Midbrain (tissue), 1 donor: Measurements from ENCODE around the gene SH2D3C.

Experiments used
- DNase-seq: peaks from one replicate; lab custom pipeline; 2025; lab: John Stamatoyannopoulos, UW

Gene SH2D3C

DNA sequence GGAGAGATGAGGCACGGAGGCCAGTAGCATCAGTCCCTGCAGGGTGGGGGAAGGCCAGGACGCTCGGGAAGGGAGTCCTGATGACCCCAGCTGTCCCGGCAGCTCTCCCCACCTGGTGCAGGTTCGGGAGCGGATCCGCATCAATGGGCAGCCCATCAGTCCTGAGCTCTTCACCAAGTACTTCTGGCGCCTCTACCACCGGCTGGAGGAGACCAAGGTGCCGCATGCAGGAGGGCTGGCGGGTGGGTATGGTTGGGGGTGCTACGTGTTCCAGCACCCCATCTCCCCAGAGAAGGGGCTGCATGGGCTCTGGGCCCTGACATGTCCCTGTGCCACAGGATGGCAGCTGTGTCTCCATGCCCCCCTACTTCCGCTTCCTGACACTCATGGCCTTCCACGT, 28.4 kb upstream of the SH2D3C start:
- no peak for DNase-seq

DNA sequence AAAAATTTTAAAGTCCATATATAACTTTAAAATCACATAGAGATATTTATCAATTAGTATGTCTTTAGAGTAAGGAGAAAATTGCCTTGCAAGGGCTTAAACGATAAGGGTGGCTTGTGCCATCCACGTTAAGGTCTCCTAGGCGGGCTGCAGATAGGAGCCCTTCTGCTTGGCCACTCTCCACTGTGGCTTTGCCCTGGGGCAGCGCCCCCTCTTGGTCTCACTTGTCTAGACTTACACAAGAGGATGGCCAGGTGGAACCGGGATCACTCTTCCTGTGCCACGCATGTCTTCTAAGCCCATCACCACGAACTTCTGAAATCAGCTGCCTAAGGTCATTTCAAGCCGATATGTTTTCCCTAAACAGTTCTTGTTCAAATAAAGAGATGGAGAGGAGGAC, 27.2 kb upstream of the SH2D3C start:
- no peak for DNase-seq

DNA sequence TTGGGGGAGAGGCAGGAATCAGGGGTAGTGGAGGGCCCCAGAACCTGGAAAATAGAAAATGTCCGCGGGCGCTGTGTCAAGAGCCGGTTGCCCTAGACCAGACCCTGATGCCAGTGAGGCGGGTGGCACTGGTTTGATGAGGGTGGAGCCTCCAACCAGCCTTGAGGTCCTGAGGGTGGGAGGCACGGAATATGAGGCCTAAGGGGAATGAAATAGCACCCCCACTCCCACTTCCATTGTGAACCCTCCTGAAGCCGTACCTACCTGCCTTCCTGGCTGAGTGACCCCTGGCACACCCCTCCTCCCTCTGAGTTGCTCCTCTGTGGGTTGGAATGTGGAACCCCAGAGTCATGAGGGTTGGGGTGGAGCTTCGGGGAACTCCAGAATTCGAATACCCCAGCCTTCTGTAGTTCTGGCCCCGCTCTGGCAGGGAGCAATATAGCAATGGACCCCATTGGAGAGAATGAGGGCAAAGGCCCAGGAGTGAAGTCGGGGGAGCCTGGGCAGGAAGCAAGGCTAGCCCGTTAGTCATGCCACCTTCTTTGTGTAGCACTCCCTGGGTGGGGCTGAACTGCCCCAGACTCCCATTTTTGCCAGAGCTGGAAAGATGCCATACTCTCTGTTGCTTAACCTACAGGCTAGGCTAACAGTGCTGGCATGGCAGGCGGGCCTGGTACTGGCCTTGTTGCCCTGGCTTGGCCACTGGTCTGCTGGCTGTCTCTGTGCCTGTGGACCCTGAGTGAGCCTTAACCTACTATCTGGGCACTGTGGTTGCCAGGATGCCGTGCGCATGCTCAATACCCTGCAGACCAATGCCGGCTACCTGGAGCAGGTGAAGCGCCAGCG, 25.3 kb upstream of the SH2D3C start:
- DNase-seq: no peak

DNA sequence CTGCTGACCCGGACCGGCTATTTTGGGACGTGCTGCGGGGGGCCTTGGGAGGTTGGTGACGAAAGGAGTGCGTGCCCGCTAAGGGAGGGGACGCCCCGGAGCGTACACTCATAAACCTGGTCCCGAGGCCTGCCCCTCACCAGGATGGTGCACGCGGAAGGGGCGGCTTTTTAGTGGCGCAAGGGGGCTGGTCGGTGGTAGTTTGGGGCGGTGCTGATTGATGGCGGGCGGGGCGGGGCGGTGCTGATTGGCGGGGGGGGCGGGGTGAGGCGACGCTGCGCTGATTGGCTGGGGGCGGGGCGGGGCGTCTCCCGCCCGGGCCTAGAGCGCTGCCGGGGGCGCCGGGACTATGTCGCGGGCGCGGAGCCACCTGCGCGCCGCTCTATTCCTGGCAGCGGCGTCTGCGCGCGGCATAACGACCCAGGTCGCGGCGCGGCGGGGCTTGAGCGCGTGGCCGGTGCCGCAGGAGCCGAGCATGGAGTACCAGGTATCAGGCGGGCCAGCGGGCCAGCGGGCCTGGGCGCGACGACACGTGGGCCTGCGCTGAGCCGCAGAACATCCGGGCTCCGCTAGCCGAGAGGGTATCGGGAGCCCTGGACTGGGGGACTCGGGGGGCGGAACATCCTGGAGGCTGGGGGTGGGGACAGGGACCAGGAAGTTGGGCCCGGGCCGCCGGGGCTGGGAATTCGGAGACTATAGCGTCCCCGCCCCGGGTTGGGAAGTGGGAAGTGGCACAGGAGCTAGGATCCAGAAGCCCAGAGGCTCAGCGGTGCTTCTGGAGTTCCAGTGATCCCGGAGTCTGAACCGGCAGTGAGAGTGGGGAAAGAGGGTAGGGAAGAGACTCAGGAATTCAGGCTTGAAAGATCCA, 24.3 kb upstream of the SH2D3C start, which contains the start of gene FPGS:
FPGS (plus strand) TSS at position 307 of the 868 bp plus-strand sequence; CDS start at position 350, 43 bp downstream.
- peak; percentile 85 for DNase-seq

DNA sequence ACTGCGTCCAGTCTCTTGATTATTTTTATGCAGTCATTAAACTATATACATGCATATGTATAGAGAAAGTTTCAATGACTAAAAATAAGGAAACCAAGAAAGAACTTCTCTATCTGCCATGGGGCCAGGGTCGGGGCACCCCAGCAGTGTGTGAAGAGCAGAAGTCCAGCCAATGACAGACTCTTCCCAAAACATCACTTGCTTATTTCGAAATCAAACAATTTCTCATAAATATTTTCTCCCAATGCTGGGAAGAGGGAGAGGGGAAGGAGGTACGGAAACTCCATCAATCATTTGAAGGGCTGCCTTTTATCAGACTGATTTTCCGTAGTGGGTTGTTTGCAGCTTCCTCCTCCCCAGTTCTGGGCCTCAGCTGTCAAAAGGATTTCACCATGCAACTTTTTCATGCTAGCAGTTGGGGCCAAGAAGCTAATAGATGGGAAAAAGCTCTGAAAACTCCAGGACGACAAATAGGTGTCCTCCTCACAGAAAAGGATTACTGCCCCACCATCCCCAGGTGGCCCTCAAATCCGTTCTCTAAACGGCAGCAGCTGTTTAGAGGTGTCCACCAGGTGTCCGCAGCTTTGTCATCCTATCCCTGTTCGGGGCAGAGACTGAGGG, 23.6 kb upstream of the SH2D3C start:
- DNase-seq: no peak

DNA sequence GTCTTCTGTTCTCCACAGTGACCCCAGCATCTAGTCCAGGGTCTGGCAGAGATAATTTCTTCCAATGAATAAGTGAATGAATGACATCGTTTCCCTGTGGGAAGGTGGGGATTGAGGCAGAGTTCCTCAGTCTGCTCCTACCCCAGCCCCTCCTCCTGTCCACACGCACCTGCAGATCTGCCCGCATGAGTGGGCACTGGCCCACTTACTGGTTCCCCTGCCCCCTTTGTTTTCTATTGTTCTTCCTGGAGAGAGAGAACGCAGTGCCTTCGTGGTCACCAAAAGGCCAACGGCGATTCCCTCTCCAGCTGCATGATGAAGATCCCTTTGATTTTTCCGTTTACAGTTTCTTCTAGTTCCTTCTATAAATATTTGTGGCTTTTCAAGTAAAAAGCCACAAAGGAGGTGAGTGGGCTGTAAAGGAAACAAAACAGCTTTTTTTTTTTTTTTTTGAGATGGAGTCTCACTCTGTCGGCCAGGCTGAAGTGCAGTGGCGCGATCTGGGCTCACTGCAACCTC, 18.4 kb upstream of the SH2D3C start:
- DNase-seq: no peak

DNA sequence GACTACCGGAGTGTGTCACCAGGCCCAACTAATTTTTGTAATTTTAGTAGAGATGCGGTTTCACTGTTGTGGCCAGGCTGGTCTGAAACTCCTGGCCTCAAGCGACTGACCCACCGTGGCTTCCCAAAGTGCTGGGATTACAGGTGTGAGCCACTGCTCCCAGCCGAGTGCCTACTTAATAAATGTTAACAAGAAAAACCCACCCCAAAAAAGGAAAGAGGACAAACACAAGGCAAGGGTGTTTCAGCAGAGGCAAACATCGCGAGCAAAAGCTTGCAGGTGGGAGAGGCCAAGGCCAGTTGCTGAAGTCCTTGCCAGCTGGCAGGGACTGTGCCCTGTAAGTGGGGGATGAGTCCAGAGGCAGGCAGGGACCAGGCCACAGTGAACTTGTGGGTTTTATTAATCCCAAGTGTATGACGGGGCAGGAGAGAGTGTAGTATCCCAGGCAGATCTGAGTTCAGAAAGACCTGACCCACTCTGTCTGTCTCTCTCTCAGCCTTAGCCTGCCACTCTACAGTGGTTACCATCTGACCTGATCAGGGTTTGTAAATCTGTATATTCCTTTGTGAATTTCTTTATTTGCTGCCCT, 17.9 kb upstream of the SH2D3C start:
- no peak for DNase-seq

DNA sequence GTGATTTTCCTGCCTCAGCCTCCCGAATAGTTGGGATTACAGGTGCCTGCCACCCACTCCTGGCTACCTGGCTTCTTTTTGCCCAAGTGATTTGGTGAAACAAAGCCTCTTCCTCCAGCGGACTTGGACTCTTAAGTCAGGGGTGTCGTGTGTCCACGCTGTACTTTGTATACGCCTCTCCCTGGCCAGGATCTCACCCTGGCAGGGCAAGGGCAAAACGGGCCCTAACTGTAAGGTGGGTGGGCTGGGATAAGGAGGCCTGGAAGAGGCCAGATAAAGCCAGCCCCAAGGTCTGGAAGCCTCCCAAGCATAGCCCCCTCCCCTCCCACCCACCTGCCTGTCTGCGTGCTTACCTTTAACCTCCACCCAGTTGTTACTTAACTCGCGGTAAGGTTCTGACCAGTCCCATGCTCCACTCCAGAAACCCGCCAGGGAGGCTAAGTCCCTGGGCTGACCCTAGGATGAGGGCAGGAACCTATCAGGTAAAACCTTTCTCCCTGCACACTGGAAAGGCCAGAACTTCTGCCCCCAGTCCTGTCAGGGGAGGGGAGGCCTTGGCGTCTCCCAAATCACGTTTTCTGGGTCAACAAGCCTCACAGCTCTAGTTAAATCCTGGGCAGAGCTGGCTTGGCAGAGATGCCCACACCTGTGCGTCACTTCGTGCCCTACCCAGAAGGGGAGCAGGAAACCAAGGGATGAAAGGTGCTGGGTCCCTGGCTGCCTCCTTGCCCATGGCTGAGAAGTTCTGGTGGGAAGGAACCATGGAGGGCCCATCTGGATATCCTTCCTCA, 15.7 kb upstream of the SH2D3C start:
- no peak for DNase-seq

DNA sequence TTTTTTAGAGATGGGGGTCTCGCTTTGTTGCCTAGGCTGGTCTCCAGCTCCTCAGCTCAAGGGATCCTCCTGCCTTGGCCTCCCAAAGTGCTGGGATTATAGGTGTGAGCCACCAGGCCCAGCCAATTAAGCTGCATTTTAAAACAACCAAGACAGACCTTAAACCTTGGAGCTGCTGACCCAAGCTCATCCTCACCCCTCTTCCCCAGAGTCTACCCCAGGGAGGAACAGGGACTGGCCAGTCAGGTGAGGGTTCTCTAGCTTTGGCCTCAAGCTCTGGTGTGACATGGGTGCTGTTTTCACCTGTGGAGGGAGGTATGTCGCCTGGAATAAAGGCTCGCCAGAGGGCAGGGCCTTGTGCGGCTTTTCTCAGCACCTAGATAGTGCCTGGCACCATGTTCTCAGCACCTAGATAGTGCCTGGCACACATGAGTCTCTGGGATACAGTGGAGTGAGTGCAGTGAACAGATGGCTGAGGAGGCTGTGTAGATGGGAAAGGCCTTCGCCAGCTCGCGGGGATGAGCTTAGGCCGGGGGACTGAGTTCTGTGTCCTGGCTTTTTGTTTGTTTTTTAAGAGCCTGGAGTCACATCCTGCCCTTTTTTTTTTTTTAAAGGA, 14.7 kb upstream of the SH2D3C start:
- no peak for DNase-seq

DNA sequence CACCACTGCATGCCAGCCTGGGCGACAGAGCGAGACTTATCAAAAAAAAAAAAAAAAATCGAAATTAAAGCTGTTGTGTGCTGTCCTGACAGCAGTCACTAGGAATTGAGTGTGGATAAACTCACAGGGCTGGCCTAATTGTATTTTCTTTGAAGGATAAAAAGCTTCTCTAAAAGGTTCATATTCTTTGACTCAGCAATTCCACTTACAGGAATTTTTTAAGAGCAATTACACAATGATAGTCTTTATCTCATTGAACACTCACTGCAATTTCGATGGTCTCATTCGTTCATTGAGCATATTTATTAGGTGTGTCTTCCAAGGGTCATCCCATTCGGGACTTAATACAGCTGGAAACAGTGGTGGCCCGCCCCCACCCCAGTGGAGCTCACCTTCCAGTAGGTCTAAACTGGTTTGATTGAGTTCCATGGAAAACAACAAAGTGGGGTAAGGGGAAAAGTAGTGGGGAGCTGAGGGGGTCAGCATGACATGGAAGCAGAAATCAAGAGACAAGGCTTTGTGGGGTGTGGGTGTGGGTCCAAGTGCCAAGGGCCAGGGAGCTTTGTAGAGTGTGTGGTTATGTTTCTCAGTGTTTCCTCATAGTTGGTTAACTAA, 14.1 kb upstream of the SH2D3C start:
- DNase-seq: no peak

DNA sequence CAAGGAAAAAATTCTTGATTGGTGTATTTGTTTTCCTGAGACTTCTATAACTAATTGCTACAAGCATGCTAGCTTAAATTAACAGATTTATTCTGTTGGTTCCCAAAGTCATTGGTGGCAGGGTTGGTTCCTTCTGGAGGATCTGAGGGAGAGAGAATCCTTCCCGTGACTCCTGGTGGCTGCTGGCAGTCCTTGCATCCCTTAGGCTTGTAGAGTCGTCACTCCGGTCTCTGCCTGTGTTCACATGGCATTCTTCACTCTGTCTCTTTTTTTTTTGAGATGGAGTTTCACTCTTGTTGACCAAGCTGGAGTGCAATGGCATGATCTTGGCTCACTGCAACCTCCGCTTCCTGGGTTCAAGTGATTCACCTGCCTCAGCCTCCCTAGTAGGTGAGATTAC, 12.6 kb upstream of the SH2D3C start:
- no peak for DNase-seq

DNA sequence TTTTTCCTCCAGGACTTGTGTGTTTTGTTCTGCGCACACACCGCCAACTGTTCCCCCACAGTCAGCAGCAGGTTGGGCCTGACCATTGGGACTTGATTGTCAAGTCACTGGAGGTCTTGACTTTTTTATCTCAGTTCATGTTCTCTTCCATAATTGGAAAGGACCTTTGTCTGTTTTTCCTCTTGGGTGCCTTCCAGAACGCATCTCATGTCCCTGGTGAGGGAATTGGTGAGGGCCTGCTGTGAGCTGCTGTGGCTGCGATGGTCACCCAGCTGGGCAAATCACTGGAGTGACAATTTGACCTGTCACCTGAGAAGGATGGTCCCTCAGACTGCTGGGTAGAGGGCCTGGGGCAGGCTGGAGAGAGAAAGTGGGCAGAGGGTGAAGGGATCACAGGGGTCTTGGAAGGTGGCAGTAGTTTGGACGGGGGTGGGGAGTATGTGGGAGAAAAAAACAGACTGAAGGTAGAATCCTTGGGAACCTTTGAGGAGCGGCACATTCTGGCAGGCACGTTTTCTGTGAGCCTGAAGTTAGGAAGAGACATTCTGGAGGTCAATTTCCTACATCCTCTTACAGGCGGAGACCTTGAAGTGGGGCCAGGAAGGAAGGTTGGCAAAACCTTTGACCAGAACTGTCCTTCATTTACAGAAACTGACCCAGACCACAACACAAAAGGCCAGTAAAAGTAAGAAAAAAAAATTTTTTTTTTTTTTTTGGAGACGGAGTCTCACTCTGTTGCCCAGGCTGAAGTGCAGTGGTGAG, 11.8 kb upstream of the SH2D3C start:
- DNase-seq: no peak

DNA sequence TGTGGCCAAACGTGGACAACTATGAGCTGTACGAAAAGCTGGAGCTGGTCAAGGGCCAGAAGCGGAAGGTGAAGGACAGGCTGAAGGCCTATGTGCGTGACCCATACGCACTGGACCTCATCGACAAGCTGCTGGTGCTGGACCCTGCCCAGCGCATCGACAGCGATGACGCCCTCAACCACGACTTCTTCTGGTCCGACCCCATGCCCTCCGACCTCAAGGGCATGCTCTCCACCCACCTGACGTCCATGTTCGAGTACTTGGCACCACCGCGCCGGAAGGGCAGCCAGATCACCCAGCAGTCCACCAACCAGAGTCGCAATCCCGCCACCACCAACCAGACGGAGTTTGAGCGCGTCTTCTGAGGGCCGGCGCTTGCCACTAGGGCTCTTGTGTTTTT, 10.7 kb upstream of the SH2D3C start:
- no peak for DNase-seq

DNA sequence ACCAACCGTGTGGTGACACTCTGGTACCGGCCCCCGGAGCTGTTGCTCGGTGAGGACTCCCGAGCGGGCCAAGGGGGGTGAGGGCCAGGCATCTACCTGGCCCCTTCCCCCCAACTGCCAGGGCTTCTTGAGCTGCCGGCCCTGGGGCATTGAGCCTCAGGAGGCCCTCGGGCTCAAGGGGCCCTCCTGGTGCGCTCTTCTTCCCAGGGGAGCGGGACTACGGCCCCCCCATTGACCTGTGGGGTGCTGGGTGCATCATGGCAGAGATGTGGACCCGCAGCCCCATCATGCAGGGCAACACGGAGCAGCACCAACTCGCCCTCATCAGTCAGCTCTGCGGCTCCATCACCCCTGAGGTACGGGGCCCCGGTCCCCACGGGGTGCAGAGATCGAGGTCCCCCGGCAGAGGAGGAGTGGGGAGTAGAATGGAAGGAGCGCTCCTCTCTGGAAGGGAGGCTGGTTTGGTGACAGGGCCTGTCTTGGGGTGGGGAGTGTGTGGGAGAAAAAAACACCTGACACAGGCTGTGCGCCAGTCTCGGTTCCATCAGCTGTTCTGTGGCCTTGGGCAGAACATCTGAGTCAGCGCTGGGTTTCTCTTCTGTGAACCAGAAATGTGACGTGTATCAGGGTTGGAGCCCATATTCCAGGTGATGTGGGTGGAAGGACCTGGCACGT, 10.0 kb upstream of the SH2D3C start:
- no peak for DNase-seq

DNA sequence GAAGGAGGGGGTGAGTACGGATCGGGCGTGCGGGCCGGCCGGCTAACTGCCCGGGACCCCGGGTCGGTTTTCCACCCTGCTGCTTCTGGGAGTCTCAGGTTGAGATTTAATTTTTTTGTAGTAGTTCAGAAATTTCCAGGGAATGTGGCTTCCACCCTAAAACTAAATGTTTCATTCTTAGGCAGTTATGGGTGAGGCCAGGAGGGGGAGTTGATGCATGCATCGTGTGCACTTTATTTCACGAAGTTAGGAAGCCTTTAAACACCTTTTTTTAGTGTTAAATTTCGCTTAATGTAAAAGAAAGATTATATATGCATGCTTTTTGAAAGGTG, 8.3 kb upstream of the SH2D3C start:
- no peak for DNase-seq

DNA sequence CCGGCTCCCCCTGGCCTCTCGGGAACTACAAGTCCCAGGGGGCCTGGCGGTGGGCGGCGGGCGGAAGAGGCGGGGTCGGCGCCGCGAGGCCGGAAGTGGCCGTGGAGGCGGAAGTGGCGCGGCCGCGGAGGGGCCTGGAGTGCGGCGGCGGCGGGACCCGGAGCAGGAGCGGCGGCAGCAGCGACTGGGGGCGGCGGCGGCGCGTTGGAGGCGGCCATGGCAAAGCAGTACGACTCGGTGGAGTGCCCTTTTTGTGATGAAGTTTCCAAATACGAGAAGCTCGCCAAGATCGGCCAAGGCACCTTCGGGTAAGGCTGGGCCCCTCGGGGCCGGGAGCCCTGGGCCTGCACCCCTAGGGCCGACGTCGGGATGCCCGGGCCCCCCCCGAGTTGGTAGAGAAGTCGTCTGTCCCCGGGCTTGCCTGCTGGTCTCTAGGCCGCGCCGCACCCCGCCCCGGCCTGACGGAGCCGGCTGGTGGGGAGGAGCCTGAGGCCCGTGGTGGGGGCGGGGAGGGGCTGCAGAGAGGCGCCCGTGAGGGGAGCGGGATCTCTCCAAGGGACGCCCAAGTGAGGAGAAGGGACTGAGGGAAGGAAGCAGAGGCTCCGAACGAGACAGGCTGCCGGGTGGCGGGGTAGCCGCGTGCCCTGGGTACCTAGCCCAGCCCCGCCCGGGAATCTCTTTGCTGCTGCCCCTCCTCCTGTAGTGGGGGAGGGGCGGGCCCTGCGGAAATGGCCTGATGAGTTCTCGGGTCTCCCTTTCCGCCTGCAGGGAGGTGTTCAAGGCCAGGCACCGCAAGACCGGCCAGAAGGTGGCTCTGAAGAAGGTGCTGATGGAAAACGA, 7.7 kb upstream of the SH2D3C start, which contains the start of gene CDK9:
CDK9 (plus strand) TSS at position 102 of the 840 bp plus-strand sequence; CDS start at position 217, 115 bp downstream.
- peak; percentile 84 for DNase-seq

DNA sequence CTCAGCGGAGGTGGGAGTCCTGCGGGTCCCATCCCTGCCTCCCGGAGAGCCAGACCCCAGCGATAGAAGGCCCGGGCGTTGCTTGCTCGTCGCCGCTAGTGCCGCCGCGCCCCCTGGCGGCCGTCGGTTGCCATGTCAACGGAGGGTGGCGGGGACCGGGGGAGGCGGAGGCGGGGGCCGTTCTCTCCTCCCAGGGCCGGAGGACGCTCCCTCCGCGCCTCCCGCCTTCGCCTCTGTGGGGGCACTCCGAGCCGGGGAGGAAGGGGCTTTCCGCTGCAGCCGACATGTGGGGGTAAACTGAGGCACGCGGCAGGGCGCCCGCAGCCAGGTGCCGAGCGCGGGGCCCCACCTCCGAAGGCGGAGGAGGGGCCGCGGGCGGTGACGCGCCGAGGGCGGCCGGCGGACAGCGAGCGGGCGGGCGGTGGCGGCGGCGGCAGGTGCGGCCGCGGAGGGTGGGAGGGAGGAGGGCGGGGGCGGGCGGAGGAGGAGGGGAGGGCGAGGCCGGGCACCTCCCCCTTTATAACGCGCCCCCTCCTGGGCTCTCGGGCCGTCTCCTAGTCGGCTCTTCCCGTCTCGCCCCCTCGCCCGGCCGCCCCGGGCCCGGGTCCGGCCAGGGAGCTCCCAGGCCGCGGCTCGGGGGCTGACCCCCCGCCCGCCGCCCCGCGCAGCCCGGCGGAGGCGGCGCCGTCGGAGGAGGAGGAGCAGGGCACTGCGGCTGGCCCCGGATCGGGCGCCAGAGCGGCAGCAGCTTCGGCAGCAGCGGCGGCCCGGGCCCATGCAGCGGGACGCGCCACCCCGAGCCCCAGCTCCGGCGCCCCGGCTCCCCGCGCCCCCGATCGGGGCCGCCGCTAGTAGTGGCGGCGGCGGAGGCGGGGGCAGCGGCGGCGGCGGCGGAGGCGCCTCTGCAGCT, 6.8 kb upstream of the SH2D3C start:
- peak; percentile 89 for DNase-seq
